HG03060 (cell line): Measurements from ENCODE around the gene AFAP1L1.

ENCODE experiments used
- ATAC-seq: cut with Tn5 transposase; IDR thresholded peaks from one replicate; pipeline ENCODE4 v1.9.1; 2021; ENCODE audit warnings: low read depth, moderate number of reproducible peaks; ENCODE audit not compliant: unreplicated experiment

AFAP1L1 gene

GRCh38 chr5:149271716-149272563 lies at the start of gene AFAP1L1:
Gene AFAP1L1, plus strand, starts transcription at chr5:149271859. Its CDS starts 110 bp downstream, at chr5:149271969.
- ATAC-seq = no peak

- no peak for ATAC-seq
These were observed 48.4 kb upstream of the AFAP1L1 start for GRCh38 chr5:149223081-149223848.

- ATAC-seq = no peak
These were observed 47.4 kb upstream of the AFAP1L1 start for GRCh38 chr5:149224282-149224681.

GRCh38 chr5:149227168-149227826 lies 44.4 kb upstream of the AFAP1L1 start:
- ATAC-seq = no peak

- ATAC-seq = no peak
These were observed 42.9 kb upstream of the AFAP1L1 start for GRCh38 chr5:149228618-149229297.

GRCh38 chr5:149229298-149229937 lies 42.2 kb upstream of the AFAP1L1 start:
- ATAC-seq = no peak

- ATAC-seq = no peak
These were observed 35.8 kb upstream of the AFAP1L1 start for GRCh38 chr5:149235841-149236240.

GRCh38 chr5:149237662-149238061 lies 34.0 kb upstream of the AFAP1L1 start:
- no peak for ATAC-seq

GRCh38 chr5:149238540-149238939 lies 33.1 kb upstream of the AFAP1L1 start:
- ATAC-seq = no peak

GRCh38 chr5:149239917-149240316 lies 31.7 kb upstream of the AFAP1L1 start:
- ATAC-seq = no peak

GRCh38 chr5:149240354-149240998 lies 31.2 kb upstream of the AFAP1L1 start:
- ATAC-seq = no peak

- ATAC-seq = no peak
These were observed 29.3 kb upstream of the AFAP1L1 start for GRCh38 chr5:149242339-149242738.

- ATAC-seq = no peak
These were observed 24.8 kb upstream of the AFAP1L1 start for GRCh38 chr5:149246906-149247305.

- ATAC-seq = no peak
These were observed 23.9 kb upstream of the AFAP1L1 start for GRCh38 chr5:149247726-149248125.

GRCh38 chr5:149251546-149251945 lies 20.1 kb upstream of the AFAP1L1 start:
- ATAC-seq = no peak

GRCh38 chr5:149254506-149254905 lies 17.2 kb upstream of the AFAP1L1 start:
- ATAC-seq = no peak

- ATAC-seq = no peak
These were observed 15.2 kb upstream of the AFAP1L1 start for GRCh38 chr5:149256451-149256850.

- ATAC-seq = no peak
These were observed 14.5 kb upstream of the AFAP1L1 start for GRCh38 chr5:149257131-149257530.

GRCh38 chr5:149257889-149258705 lies 13.6 kb upstream of the AFAP1L1 start:
- ATAC-seq = no peak
